ENCODE data around the gene CCNQ.

CCNQ gene

GRCh38 chrX:153576239-153576870 lies 22.6 kb downstream of the CCNQ start:
- DNase-seq (ENCODE audit: low read depth): no peak

GRCh38 chrX:153573984-153574383 lies 25.0 kb downstream of the CCNQ start:
- no peak for DNase-seq (ENCODE audit: low read depth)

- no peak for DNase-seq (ENCODE audit: low read depth)
Measured at GRCh38 chrX:153572601-153573000, 26.3 kb downstream of the CCNQ start.

- DNase-seq (ENCODE audit: low read depth): no peak
Measured at GRCh38 chrX:153571534-153571908, 27.4 kb downstream of the CCNQ start.

GRCh38 chrX:153569475-153569874 lies 29.5 kb downstream of the CCNQ start:
- DNase-seq (ENCODE audit: low read depth): no peak

- DNase-seq (ENCODE audit: low read depth): no peak
Measured at GRCh38 chrX:153568451-153569011, 30.4 kb downstream of the CCNQ start.

- no peak for DNase-seq (ENCODE audit: low read depth)
Measured at GRCh38 chrX:153565996-153566580, 32.9 kb downstream of the CCNQ start.

- no peak for DNase-seq (ENCODE audit: low read depth)
Measured at GRCh38 chrX:153564047-153564606, 34.8 kb downstream of the CCNQ start.

GRCh38 chrX:153562546-153562945 lies 36.4 kb downstream of the CCNQ start:
- DNase-seq (ENCODE audit: low read depth): no peak

GRCh38 chrX:153561337-153561736 lies 37.6 kb downstream of the CCNQ start:
- no peak for DNase-seq (ENCODE audit: low read depth)

GRCh38 chrX:153560466-153560865 lies 38.5 kb downstream of the CCNQ start:
- DNase-seq (ENCODE audit: low read depth): no peak

- DNase-seq (ENCODE audit: low read depth): no peak
Measured at GRCh38 chrX:153560000-153560399, 38.9 kb downstream of the CCNQ start.

- no peak for DNase-seq (ENCODE audit: low read depth)
Measured at GRCh38 chrX:153557618-153558355, 41.2 kb downstream of the CCNQ start.

GRCh38 chrX:153556767-153557166 lies 42.2 kb downstream of the CCNQ start:
- no peak for DNase-seq (ENCODE audit: low read depth)

- DNase-seq (ENCODE audit: low read depth): peak; percentile 14
Measured at GRCh38 chrX:153554519-153555167, 44.3 kb downstream of the CCNQ start.

- DNase-seq (ENCODE audit: low read depth): no peak
Measured at GRCh38 chrX:153551135-153551534, 47.8 kb downstream of the CCNQ start.

- DNase-seq (ENCODE audit: low read depth): no peak
Measured at GRCh38 chrX:153549807-153550206, 49.1 kb downstream of the CCNQ start.

GRCh38 chrX:153549231-153549630 lies 49.7 kb downstream of the CCNQ start:
- no peak for DNase-seq (ENCODE audit: low read depth)

GRCh38 chrX:153547195-153547594 lies 51.7 kb downstream of the CCNQ start:
- DNase-seq (ENCODE audit: low read depth): no peak

GRCh38 chrX:153546386-153546785 lies 52.6 kb downstream of the CCNQ start:
- DNase-seq (ENCODE audit: low read depth): no peak

GRCh38 chrX:153544727-153545126 lies 54.2 kb downstream of the CCNQ start:
- DNase-seq (ENCODE audit: low read depth): no peak

GRCh38 chrX:153539979-153540358 lies 59.0 kb downstream of the CCNQ start:
- DNase-seq (ENCODE audit: low read depth): no peak

Data from stimulated activated CD8-positive, alpha-beta memory T cell treated with anti-CD3 and anti-CD28 coated beads, Interleukin-15, amount 100 ng/mL, for 24 hours (primary cell).